GM23338 (cell line): ENCODE data around the gene PEX12. TPM values are rescaled to one million over a fixed set of nuclear protein-coding genes. Genes with fewer than 3 reads are reported as not detected.

ENCODE experiments used
- ATAC-seq: fragments of 200-7000 bp; cut with Tn5 transposase; 3 replicates; pipeline ENCODE4 v1.9.1; 2020
- DNase-seq: peaks from one replicate; pipeline ENCODE4 v3.0.0-alpha.2; 2015; ENCODE audit warnings: low spot score
- H2AFZ ChIP-seq: fragments of 200-600 bp; sonication (generic); 2 replicates; pipeline ENCODE4 v1.8.0; 2016; ENCODE audit warnings: antibody characterized with exemption, mild to moderate bottlenecking, moderate library complexity
- H3F3A ChIP-seq: fragments of 200-600 bp; sonication (generic); replicated peaks from 2 replicates; pipeline ENCODE4 v1.8.0; 2017; ENCODE audit warnings: antibody characterized with exemption, mixed run types, low read depth
- H3K27ac ChIP-seq: fragments of 200-600 bp; sonication (generic); 2 replicates; pipeline ENCODE4 v1.6.1; 2016; ENCODE audit warnings: low read depth
- H3K27me3 ChIP-seq: fragments of 200-600 bp; sonication (generic); 2 replicates; pipeline ENCODE4 v1.8.0; 2016; ENCODE audit warnings: mild to moderate bottlenecking, mixed run types, moderate library complexity; ENCODE audit not compliant: insufficient read depth
- H3K36me3 ChIP-seq: fragments of 200-600 bp; sonication (generic); 2 replicates; pipeline ENCODE4 v1.8.0; 2016; ENCODE audit warnings: mild to moderate bottlenecking; ENCODE audit not compliant: insufficient read depth
- H3K4me1 ChIP-seq: fragments of 200-600 bp; sonication (generic); 2 replicates; pipeline ENCODE4 v1.8.0; 2016; ENCODE audit warnings: mild to moderate bottlenecking, moderate library complexity; ENCODE audit not compliant: insufficient read depth
- H3K4me2 ChIP-seq: fragments of 200-600 bp; sonication (generic); 2 replicates; pipeline ENCODE4 v1.7.1; 2017; ENCODE audit warnings: mixed run types
- H3K4me3 ChIP-seq: fragments of 200-600 bp; sonication (generic); 2 replicates; pipeline ENCODE4 v1.6.1; 2016; ENCODE audit warnings: mixed run types
- H3K79me2 ChIP-seq: fragments of 200-600 bp; sonication (generic); replicated peaks from 2 replicates; pipeline ENCODE4 v1.8.0; 2017; ENCODE audit warnings: mild to moderate bottlenecking; ENCODE audit not compliant: insufficient read depth
- H3K9me2 ChIP-seq: fragments of 200-600 bp; sonication (generic); 2 replicates; pipeline ENCODE4 v1.8.0; 2017; ENCODE audit not compliant: insufficient read depth
- H4K20me1 ChIP-seq: fragments of 200-600 bp; sonication (generic); replicated peaks from 2 replicates; pipeline ENCODE4 v1.8.0; 2017; ENCODE audit warnings: mild to moderate bottlenecking; ENCODE audit not compliant: insufficient read depth
- H3K27ac Mint-ChIP-seq: 2 replicates; pipeline ENCODE4 v1.8.0; 2020; ENCODE audit warnings: inconsistent platforms, mild to moderate bottlenecking, moderate library complexity, mixed read lengths
- H3K27me3 Mint-ChIP-seq: 3 replicates; pipeline ENCODE4 v1.8.0; 2022; ENCODE audit warnings: low read depth, mild to moderate bottlenecking, moderate library complexity, mixed read lengths, inconsistent platforms; ENCODE audit not compliant: insufficient read depth, poor library complexity
- H3K36me3 Mint-ChIP-seq: 3 replicates; pipeline ENCODE4 v1.8.0; 2021; ENCODE audit warnings: low read depth, mild to moderate bottlenecking, inconsistent platforms, moderate library complexity, mixed read lengths
- H3K4me1 Mint-ChIP-seq: 3 replicates; pipeline ENCODE4 v1.8.0; 2020; ENCODE audit warnings: mild to moderate bottlenecking, inconsistent platforms, mixed read lengths
- H3K4me3 Mint-ChIP-seq: 3 replicates; pipeline ENCODE4 v1.8.0; 2021; ENCODE audit warnings: moderate library complexity, mild to moderate bottlenecking, inconsistent platforms, mixed read lengths
- H3K9me3 Mint-ChIP-seq: 3 replicates; pipeline ENCODE4 v1.8.0; 2020; ENCODE audit warnings: moderate library complexity, mild to moderate bottlenecking, inconsistent platforms, mixed read lengths
- CREB1 ChIP-seq: fragments of 250-450 bp; sonication (Bioruptor Pico); IDR thresholded peaks from 2 replicates; pipeline ENCODE4 v1.5.0; 2020; ENCODE audit warnings: low read depth, mild to moderate bottlenecking, moderate library complexity
- CTCF ChIP-seq, 2 experiments: fragments of 200-600 bp in 1 of 2; sonication (generic) in 1 of 2; conservative IDR thresholded peaks; 2 replicates each; pipeline versions ENCODE4 v1.5.1 to v1.6.1; 2016 to 2017; ENCODE audit warnings: antibody characterized with exemption in 2 of 2, low read depth in 2 of 2, mild to moderate bottlenecking in 2 of 2, moderate library complexity in 1 of 2
- ETS1 ChIP-seq: IDR thresholded peaks from 2 replicates; pipeline ENCODE4 v1.6.1; 2016; ENCODE audit warnings: antibody characterized with exemption
- EZH2 ChIP-seq: fragments of 200-600 bp; sonication (generic); IDR thresholded peaks from one replicate; pipeline ENCODE4 v1.8.0; 2017; ENCODE audit warnings: antibody characterized with exemption, mild to moderate bottlenecking, low read depth; ENCODE audit not compliant: unreplicated experiment
- EZH2phosphoT487 ChIP-seq: fragments of 200-600 bp; sonication (generic); IDR thresholded peaks from one replicate; pipeline ENCODE4 v1.8.1; 2018; ENCODE audit warnings: antibody characterized with exemption; ENCODE audit not compliant: unreplicated experiment
- JUNB ChIP-seq: IDR thresholded peaks from one replicate; pipeline ENCODE4 v1.6.1; 2016; ENCODE audit warnings: antibody characterized with exemption; ENCODE audit not compliant: unreplicated experiment
- NANOG ChIP-seq: IDR thresholded peaks from 2 replicates; pipeline ENCODE4 v1.6.1; 2016; ENCODE audit warnings: antibody characterized with exemption, borderline replicate concordance
- POLR2AphosphoS5 ChIP-seq: IDR thresholded peaks from 2 replicates; pipeline ENCODE4 v1.6.1; 2016; ENCODE audit warnings: antibody characterized with exemption, low read depth
- REST ChIP-seq: IDR thresholded peaks from one replicate; pipeline ENCODE4 v1.6.1; 2018; ENCODE audit warnings: antibody characterized with exemption; ENCODE audit not compliant: unreplicated experiment
- STAT1 ChIP-seq: IDR thresholded peaks from one replicate; pipeline ENCODE4 v1.6.1; 2016; ENCODE audit warnings: antibody characterized with exemption; ENCODE audit not compliant: unreplicated experiment
- ZNF114 ChIP-seq: fragments of 250-450 bp; sonication (Bioruptor Pico); IDR thresholded peaks from 2 replicates; pipeline ENCODE4 v1.5.0; 2020; ENCODE audit warnings: mild to moderate bottlenecking, moderate library complexity
- ZNF331 ChIP-seq: fragments of 250-450 bp; sonication (Bioruptor Pico); IDR thresholded peaks from 2 replicates; pipeline ENCODE4 v1.5.0; 2020; ENCODE audit warnings: low read depth, mild to moderate bottlenecking, moderate library complexity
- ZNF462 ChIP-seq: fragments of 250-450 bp; sonication (Bioruptor Pico); IDR thresholded peaks from 2 replicates; pipeline ENCODE4 v1.5.0; 2020; ENCODE audit warnings: mild to moderate bottlenecking, moderate library complexity
- polyA plus RNA-seq: library from polyadenylated mRNA; unstranded; fragments of >200 nt; fragmentation: Nextera tagmentation; extraction: Ambion mirVana; gene quantifications from 2 replicates; pipeline ENCODE4 v1.2.1, GENCODE V29; 2016
- total RNA-seq: library from RNA; depleted of rRNA; stranded (reverse); fragments of >200 nt; shearing (Covaris generic); gene quantifications from 2 replicates; pipeline ENCODE4 v1.2.3, GENCODE V29; 2014

PEX12 gene
- total and polyA plus RNA-seq, 2 experiments from 2014 or later, result 1.5 to 1.9 TPM

GRCh38 chr17:35618628-35619027 lies 40.3 kb upstream of the PEX12 start:
- ATAC-seq (no peak), DNase-seq (no peak)
- peaks cover 7% of the 10 kb centered on the region; the same call in 1 of the 2 replicates for H3K79me2 ChIP-seq
- H2AFZ ChIP-seq, result no peak overlapping the region
- no peaks in the 10 kb centered on the region for H3K4me1 ChIP-seq
- H3K36me3 ChIP-seq, result no peaks in the 10 kb centered on the region; the same call in 1 of the 2 replicates
- H3K36me3 Mint-ChIP-seq, result no peaks in the 10 kb centered on the region
- H3K9me2 ChIP-seq, result no peaks in the 10 kb centered on the region
- H3K27me3 ChIP-seq, result no peaks in the 10 kb centered on the region
- no peak overlapping the region for H3K4me2 ChIP-seq
- no peak overlapping the region for H3K27ac ChIP-seq
- no peak overlapping the region for H3K4me3 Mint-ChIP-seq
- H3K4me3 ChIP-seq, result no peak overlapping the region
- H3F3A ChIP-seq, result no peaks in the 10 kb centered on the region
- no peaks in the 10 kb centered on the region for H3K27me3 Mint-ChIP-seq
- H4K20me1 ChIP-seq, result peaks cover 11% of the 10 kb centered on the region; the same call in 1 of the 2 replicates
- H3K4me1 Mint-ChIP-seq, result no peaks in the 10 kb centered on the region
- H3K27ac Mint-ChIP-seq, result no peak overlapping the region
- no peaks in the 10 kb centered on the region for H3K9me3 Mint-ChIP-seq
- no peak for TF ChIP-seq REST
- TF ChIP-seq ZNF331 (CRISPR knock-in tag), result no peak
- TF ChIP-seq ZNF462 (CRISPR knock-in tag), result no peak
- TF ChIP-seq CREB1 (CRISPR knock-in tag), result no peak
- no peak for TF ChIP-seq NANOG
- no peak for TF ChIP-seq CTCF (conservative IDR thresholded peaks at IDR 0.05; ENCODE audit: low read depth in 2 of 2)
- TF ChIP-seq ZNF114 (CRISPR knock-in tag), result no peak
- no peak for TF ChIP-seq EZH2phosphoT487
- TF ChIP-seq JUNB, result no peak
- no peak for TF ChIP-seq STAT1
- TF ChIP-seq EZH2, result no peak
- no peak for TF ChIP-seq ETS1
- no peak for TF ChIP-seq POLR2AphosphoS5
